B cell (primary cell): ENCODE results near the gene IGFL3. TPM values are rescaled to one million over a fixed set of nuclear protein-coding genes. Genes with fewer than 3 reads are reported as not detected.

ENCODE experiments used
- ATAC-seq: fragments of 200-7000 bp; cut with Tn5 transposase; one replicate; pipeline ENCODE4 v1.10.0; 2021; ENCODE audit warnings: low read depth, mild to moderate bottlenecking, moderate number of reproducible peaks, moderate library complexity
- CTCF ChIA-PET: fragments of 350-600 bp; sonication (Branson Sonifier 250); formaldehyde crosslinking; loops from one replicate; lab custom pipeline; 2021; ENCODE audit warnings: antibody characterized with exemption, inconsistent platforms; lab: Charles Lee
- POLR2A ChIA-PET: fragments of 350-600 bp; sonication (Branson Sonifier 250); formaldehyde crosslinking; loops from one replicate; lab custom pipeline; 2021; ENCODE audit warnings: antibody characterized with exemption; lab: Charles Lee
- DNase-seq: peaks from one replicate; pipeline ENCODE4 v3.0.0; 2013
- H2AFZ ChIP-seq: 2 replicates; pipeline ENCODE4 v1.6.1; 2012; ENCODE audit warnings: mild to moderate bottlenecking, low read depth, low read length; ENCODE audit not compliant: insufficient read depth, poor library complexity, severe bottlenecking
- H3K27ac ChIP-seq, 2 donors: 1 replicate in 1 of 2; 2 replicates in 1 of 2; pipeline ENCODE4 v1.5.1; 2012 to 2013; ENCODE audit warnings: low read length in 2 of 2, mild to moderate bottlenecking in 2 of 2, moderate library complexity in 1 of 2
- H3K27me3 ChIP-seq, 4 experiments: fragments of 200-600 bp in 1 of 4; sonication (generic) in 1 of 4; replicated peaks in 1 of 4; 1 replicate in 2 of 4; 2 replicates in 2 of 4; pipeline versions ENCODE4 v1.6.1 to v1.7.0; 2013 to 2016; ENCODE audit warnings: low read length in 3 of 4, mild to moderate bottlenecking in 2 of 4, mixed read lengths in 1 of 4, moderate library complexity in 1 of 4; ENCODE audit not compliant: insufficient read depth in 4 of 4, control insufficient read depth in 3 of 4; ENCODE audit errors: control extremely low read depth in 1 of 4
- H3K36me3 ChIP-seq, 2 experiments: replicated peaks in 1 of 2; 1 replicate in 1 of 2; 2 replicates in 1 of 2; pipeline versions ENCODE4 v1.6.1 to v1.7.1; 2013; ENCODE audit warnings: low read length in 1 of 2; ENCODE audit not compliant: insufficient read depth in 2 of 2, control insufficient read depth in 1 of 2; ENCODE audit errors: control extremely low read depth in 1 of 2, extremely low read depth in 1 of 2
- H3K4me1 ChIP-seq, 2 donors: fragments of 200-600 bp in 1 of 2; sonication (generic) in 1 of 2; 1 replicate in 1 of 2; 2 replicates in 1 of 2; pipeline versions ENCODE4 v1.5.1 to v1.6.1; 2013 to 2017; ENCODE audit warnings: low read length in 2 of 2; ENCODE audit not compliant: control insufficient read depth in 2 of 2, insufficient read depth in 2 of 2
- H3K4me2 ChIP-seq: replicated peaks from 2 replicates; pipeline ENCODE3; 2012; ENCODE audit warnings: mild to moderate bottlenecking, low read depth, low read length; ENCODE audit not compliant: poor library complexity, severe bottlenecking
- H3K4me3 ChIP-seq, 5 experiments: fragments of 200-600 bp in 1 of 5; sonication (generic) in 1 of 5; 1 replicate in 3 of 5; 2 replicates in 2 of 5; pipeline versions ENCODE4 v1.5.1 to v1.7.0; 2011 to 2016; ENCODE audit warnings: low read length in 4 of 5, mild to moderate bottlenecking in 4 of 5, low read depth in 2 of 5, control low read depth in 1 of 5, moderate library complexity in 1 of 5; ENCODE audit not compliant: insufficient read depth in 1 of 5; ENCODE audit errors: control extremely low read depth in 1 of 5, extremely low read depth in 1 of 5
- H3K79me2 ChIP-seq: fragments of 200-600 bp; sonication (generic); one replicate; pipeline ENCODE4 v1.6.0; 2016; ENCODE audit warnings: low read length; ENCODE audit not compliant: control insufficient read depth, insufficient read depth
- H3K9ac ChIP-seq: fragments of 200-600 bp; sonication (generic); 2 replicates; pipeline ENCODE4 v1.6.1; 2017; ENCODE audit warnings: mild to moderate bottlenecking, low read length, moderate library complexity
- H3K9me3 ChIP-seq, 3 donors: one replicate each; pipeline versions ENCODE4 v1.6.1 to v1.7.1; 2013; ENCODE audit warnings: low read length in 2 of 3; ENCODE audit not compliant: control insufficient read depth in 2 of 3, insufficient read depth in 1 of 3; ENCODE audit errors: control extremely low read depth in 1 of 3
- H4K20me1 ChIP-seq: 2 replicates; pipeline ENCODE4 v1.6.0; 2012; ENCODE audit warnings: mild to moderate bottlenecking, low read length; ENCODE audit not compliant: insufficient read depth, control insufficient read depth, poor library complexity, severe bottlenecking
- H3K27ac Mint-ChIP-seq: one replicate; pipeline ENCODE4 v1.8.0; 2021; ENCODE audit warnings: mixed read lengths
- H3K27me3 Mint-ChIP-seq: one replicate; pipeline ENCODE4 v1.8.0; 2021; ENCODE audit warnings: mixed read lengths
- H3K4me1 Mint-ChIP-seq: one replicate; pipeline ENCODE4 v1.8.0; 2021; ENCODE audit warnings: mixed read lengths
- H3K4me3 Mint-ChIP-seq: one replicate; pipeline ENCODE4 v1.8.0; 2021; ENCODE audit warnings: mixed read lengths
- H3K9me3 Mint-ChIP-seq: one replicate; pipeline ENCODE4 v1.8.0; 2022; ENCODE audit warnings: mixed read lengths; ENCODE audit not compliant: insufficient read depth
- EZH2 ChIP-seq: IDR thresholded peaks from 2 replicates; pipeline ENCODE4 v1.6.1; 2012; ENCODE audit warnings: borderline replicate concordance, low read depth, mild to moderate bottlenecking, moderate library complexity, low read length; ENCODE audit not compliant: insufficient read depth, poor library complexity, severe bottlenecking
- WGBS: methylation state at CpG from one replicate; pipeline ENCODE4 v1.1.5; 2013; ENCODE audit warnings: missing lambda C conversion rate; ENCODE audit not compliant: insufficient coverage; 5-methylcytosine and 5-hydroxymethylcytosine counted together
- intact Hi-C: fragments of 100-400 bp; cut with micrococcal nuclease; formaldehyde crosslinking; loops from one replicate; pipeline ENCODE4 v1.10.0; 2022
- polyA plus RNA-seq: library from polyadenylated mRNA; depleted of rRNA; stranded (reverse); fragments of >200 nt; gene quantifications from 2 replicates; pipeline ENCODE4 v1.2.3, GENCODE V29; 2012
- total RNA-seq, 2 donors: library from RNA; stranded (reverse); fragments of 120-200 nt in 1 of 2; gene quantifications; 1 replicate in 1 of 2; 2 replicates in 1 of 2; pipeline versions ENCODE4 v1.2.3 to v1.2.4, GENCODE V29; 2013 to 2022
- TF ChIP-seq, protein P1 (sequence below): fragments of 200-600 bp; IDR thresholded peaks from one replicate; pipeline ENCODE4 v1.8.0; 2022; ENCODE audit warnings: antibody characterized with exemption, mild to moderate bottlenecking

Gene IGFL3
- total and polyA plus RNA-seq, 2 donors (not counting 1 experiment from before 2014, with no cell fraction given): not detected

DNA sequence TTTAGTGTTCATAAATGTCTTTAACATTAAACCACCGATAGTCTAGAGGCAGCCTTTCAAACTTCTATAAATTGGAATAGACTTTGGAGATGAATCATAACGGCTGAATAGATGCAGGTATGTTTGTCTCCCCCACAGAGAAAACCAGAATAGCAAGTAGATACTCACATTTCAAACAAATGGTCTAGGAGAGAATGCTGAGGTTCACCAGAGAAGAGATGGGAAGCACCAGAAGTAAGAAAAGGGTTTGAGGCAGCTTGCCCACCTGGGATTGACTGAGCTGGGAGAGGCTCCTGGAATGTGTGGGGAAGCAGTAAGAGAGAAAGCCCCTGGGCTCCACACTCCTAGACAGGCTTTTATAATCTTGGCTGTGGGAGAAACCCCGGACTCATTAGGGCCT lies 6.4 kb downstream of the IGFL3 start:
- Histone ChIP-seq H3K4me1 (no peaks in the 10 kb centered on the region), H3K4me2 (no peak overlapping the region), H4K20me1 (no peaks in the 10 kb centered on the region), H2AFZ (no peak overlapping the region), H3K27me3 (peaks cover 0 to 20% (median under 1%) of the 10 kb centered on the region in 4 experiments), H3K9ac (no peak overlapping the region), H3K36me3 (no peaks in the 10 kb centered on the region), H3K27ac (no peak overlapping the region), H3K9me3 (peaks cover 0 to 4% (median 0%) of the 10 kb centered on the region in 3 donors), H3K79me2 (no peaks in the 10 kb centered on the region), H3K4me3 (no peak overlapping the region)
- H3K27me3 Mint-ChIP-seq: peaks cover 43% of the 10 kb centered on the region
- no peaks in the 10 kb centered on the region for H3K9me3 Mint-ChIP-seq
- no peaks in the 10 kb centered on the region for H3K4me1 Mint-ChIP-seq
- intact Hi-C loops: no loop called here
- ATAC-seq (no peak), DNase-seq (no peak)
- CTCF ChIA-PET: no interaction called here
- POLR2A ChIA-PET: no interaction called here
- TF ChIP-seq, protein P1, sequence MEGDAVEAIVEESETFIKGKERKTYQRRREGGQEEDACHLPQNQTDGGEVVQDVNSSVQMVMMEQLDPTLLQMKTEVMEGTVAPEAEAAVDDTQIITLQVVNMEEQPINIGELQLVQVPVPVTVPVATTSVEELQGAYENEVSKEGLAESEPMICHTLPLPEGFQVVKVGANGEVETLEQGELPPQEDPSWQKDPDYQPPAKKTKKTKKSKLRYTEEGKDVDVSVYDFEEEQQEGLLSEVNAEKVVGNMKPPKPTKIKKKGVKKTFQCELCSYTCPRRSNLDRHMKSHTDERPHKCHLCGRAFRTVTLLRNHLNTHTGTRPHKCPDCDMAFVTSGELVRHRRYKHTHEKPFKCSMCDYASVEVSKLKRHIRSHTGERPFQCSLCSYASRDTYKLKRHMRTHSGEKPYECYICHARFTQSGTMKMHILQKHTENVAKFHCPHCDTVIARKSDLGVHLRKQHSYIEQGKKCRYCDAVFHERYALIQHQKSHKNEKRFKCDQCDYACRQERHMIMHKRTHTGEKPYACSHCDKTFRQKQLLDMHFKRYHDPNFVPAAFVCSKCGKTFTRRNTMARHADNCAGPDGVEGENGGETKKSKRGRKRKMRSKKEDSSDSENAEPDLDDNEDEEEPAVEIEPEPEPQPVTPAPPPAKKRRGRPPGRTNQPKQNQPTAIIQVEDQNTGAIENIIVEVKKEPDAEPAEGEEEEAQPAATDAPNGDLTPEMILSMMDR: no peak
- TF ChIP-seq EZH2: no peak
- no peak overlapping the region for H3K27ac Mint-ChIP-seq
- no peak overlapping the region for H3K4me3 Mint-ChIP-seq
- 100% methylated on average over 1 of the region's 3 CpGs for WGBS

DNA sequence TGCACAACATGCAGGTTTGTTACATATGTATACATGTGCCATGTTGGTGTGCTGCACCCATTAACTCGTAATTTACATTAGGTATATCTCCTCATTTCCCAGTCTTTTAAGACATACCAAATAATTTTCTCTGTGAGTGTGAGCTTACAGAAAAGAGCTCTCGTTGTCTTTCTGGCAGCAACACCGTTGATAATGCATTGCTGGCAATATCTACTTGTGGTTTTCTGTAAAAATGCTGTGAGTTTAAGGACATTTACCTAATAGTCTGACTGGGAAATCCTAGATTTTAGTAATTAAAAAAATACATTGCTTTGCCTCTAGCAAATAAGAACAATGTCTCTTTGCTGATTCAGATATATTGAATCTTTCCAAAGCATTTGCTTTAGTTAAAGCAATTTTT lies 8.4 kb downstream of the IGFL3 start:
- Mint-ChIP-seq H3K27ac (no peak overlapping the region), H3K27me3 (peaks cover 43% of the 10 kb centered on the region), H3K4me1 (no peaks in the 10 kb centered on the region), H3K9me3 (no peaks in the 10 kb centered on the region), H3K4me3 (no peak overlapping the region)
- no peak overlapping the region for H3K4me3 ChIP-seq
- WGBS: 100% methylated on average over 2 of the region's 3 CpGs
- TF ChIP-seq, protein P1: no peak
- TF ChIP-seq EZH2: no peak
- ChIA-PET POLR2A (no interaction called here), CTCF (no interaction called here)
- intact Hi-C loops: no loop called here
- H3K27me3 ChIP-seq: peaks cover 0 to 23% (median 3%) of the 10 kb centered on the region in 4 experiments
- no peaks in the 10 kb centered on the region for H4K20me1 ChIP-seq
- no peaks in the 10 kb centered on the region for H3K79me2 ChIP-seq
- DNase-seq: no peak
- H3K9me3 ChIP-seq: peaks cover 0 to 4% (median 1%) of the 10 kb centered on the region in 3 donors
- H3K27ac ChIP-seq: no peak overlapping the region
- H3K9ac ChIP-seq: no peak overlapping the region
- no peak for ATAC-seq
- H3K4me1 ChIP-seq: no peaks in the 10 kb centered on the region
- no peaks in the 10 kb centered on the region for H3K36me3 ChIP-seq
- H3K4me2 ChIP-seq: no peak overlapping the region
- H2AFZ ChIP-seq: no peak overlapping the region
